ENCODE data around the gene MPRIP.

DNA sequence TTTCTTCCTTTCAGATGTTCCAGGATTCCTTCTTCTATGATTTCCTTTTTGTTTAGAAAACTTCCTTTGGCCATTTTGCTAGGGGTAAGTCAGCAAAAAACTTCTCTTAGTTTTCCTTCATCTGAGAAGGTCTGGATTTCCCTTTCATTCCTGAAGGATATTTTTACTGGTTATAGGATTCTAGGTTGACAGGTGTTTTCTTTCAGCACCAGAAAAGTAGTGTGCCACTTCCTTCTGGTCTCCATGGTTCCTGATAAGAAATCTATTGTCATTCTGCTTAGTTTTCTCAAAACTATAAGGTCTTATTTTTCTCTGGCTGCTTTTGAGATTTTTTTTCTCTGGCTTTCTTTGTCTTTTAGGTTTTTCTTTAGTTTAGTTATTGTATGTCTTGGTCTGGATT lies 27.6 kb downstream of the MPRIP start:
- no peak for TF ChIP-seq POLR2AphosphoS5 (IDR thresholded peaks at IDR 0.05; ENCODE audit: low read depth, low read length)
- no peak for TF ChIP-seq TAF1 (IDR thresholded peaks at IDR 0.05; ENCODE audit: borderline replicate concordance, insufficient read depth, low read length)
- TF ChIP-seq, protein P1, sequence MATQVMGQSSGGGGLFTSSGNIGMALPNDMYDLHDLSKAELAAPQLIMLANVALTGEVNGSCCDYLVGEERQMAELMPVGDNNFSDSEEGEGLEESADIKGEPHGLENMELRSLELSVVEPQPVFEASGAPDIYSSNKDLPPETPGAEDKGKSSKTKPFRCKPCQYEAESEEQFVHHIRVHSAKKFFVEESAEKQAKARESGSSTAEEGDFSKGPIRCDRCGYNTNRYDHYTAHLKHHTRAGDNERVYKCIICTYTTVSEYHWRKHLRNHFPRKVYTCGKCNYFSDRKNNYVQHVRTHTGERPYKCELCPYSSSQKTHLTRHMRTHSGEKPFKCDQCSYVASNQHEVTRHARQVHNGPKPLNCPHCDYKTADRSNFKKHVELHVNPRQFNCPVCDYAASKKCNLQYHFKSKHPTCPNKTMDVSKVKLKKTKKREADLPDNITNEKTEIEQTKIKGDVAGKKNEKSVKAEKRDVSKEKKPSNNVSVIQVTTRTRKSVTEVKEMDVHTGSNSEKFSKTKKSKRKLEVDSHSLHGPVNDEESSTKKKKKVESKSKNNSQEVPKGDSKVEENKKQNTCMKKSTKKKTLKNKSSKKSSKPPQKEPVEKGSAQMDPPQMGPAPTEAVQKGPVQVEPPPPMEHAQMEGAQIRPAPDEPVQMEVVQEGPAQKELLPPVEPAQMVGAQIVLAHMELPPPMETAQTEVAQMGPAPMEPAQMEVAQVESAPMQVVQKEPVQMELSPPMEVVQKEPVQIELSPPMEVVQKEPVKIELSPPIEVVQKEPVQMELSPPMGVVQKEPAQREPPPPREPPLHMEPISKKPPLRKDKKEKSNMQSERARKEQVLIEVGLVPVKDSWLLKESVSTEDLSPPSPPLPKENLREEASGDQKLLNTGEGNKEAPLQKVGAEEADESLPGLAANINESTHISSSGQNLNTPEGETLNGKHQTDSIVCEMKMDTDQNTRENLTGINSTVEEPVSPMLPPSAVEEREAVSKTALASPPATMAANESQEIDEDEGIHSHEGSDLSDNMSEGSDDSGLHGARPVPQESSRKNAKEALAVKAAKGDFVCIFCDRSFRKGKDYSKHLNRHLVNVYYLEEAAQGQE (IDR thresholded peaks at IDR 0.05; ENCODE audit: insufficient read depth in 1 of 2, low read depth in 2 of 2, low read length in 2 of 2) = no peak
- no peak for TF ChIP-seq SIN3A (IDR thresholded peaks at IDR 0.05; ENCODE audit: borderline replicate concordance, insufficient read depth, low read length)
- TF ChIP-seq FOXP2 (optimal IDR thresholded peaks at IDR 0.05; ENCODE audit: borderline replicate concordance, extremely low read depth, extremely low read length, insufficient read depth) = no peak
